H1 (cell line): Measurements from ENCODE around the gene MAML3. TPM values are rescaled to one million over a fixed set of nuclear protein-coding genes. Genes with fewer than 3 reads are reported as not detected.

ENCODE experiments used
- CTCF ChIA-PET: fragments of 300-600 bp; sonication (Branson Sonifier 250); formaldehyde crosslinking; loops from one replicate; lab custom pipeline; 2021; ENCODE audit not compliant: partially characterized antibody; lab: Charles Lee
- POLR2A ChIA-PET: fragments of 300-600 bp; sonication (Branson Sonifier 250); formaldehyde crosslinking; loops from one replicate; lab custom pipeline; 2021; ENCODE audit warnings: inconsistent platforms; ENCODE audit not compliant: partially characterized antibody; lab: Charles Lee
- DNase-seq, 2 experiments: peaks; one replicate each; pipeline versions ENCODE4 v3.0.0 to v3.0.0-alpha.2; 2010 to 2022; ENCODE audit warnings: low spot score in 2 of 2, low read depth in 1 of 2, mixed read lengths in 1 of 2
- FAIRE-seq: peaks from 2 replicates; lab custom pipeline; 2011; peaks lifted over from hg19 to GRCh38; lab: Jason Lieb, UNC
- H2AFZ ChIP-seq: 2 replicates; pipeline ENCODE4 v1.8.1; 2012; ENCODE audit warnings: low read length, inconsistent platforms
- H2AK5ac ChIP-seq: 2 replicates; pipeline ENCODE4 v1.6.1; 2013; ENCODE audit warnings: low read depth, low read length
- H2BK120ac ChIP-seq: replicated peaks from 2 replicates; pipeline ENCODE3; 2013; ENCODE audit warnings: low read depth, low read length, inconsistent platforms
- H2BK12ac ChIP-seq: 2 replicates; pipeline ENCODE4 v1.6.1; 2013; ENCODE audit warnings: low read depth, low read length
- H2BK15ac ChIP-seq: 2 replicates; pipeline ENCODE4 v1.6.1; 2013; ENCODE audit warnings: low read length
- H2BK20ac ChIP-seq: 2 replicates; pipeline ENCODE4 v1.6.1; 2013; ENCODE audit warnings: low read length
- H2BK5ac ChIP-seq: 2 replicates; pipeline ENCODE4 v1.6.1; 2013; ENCODE audit warnings: low read depth, low read length
- H3K14ac ChIP-seq: 2 replicates; pipeline ENCODE4 v1.6.1; 2013; ENCODE audit warnings: inconsistent platforms; ENCODE audit not compliant: insufficient read length
- H3K18ac ChIP-seq: 2 replicates; pipeline ENCODE4 v1.6.1; 2013; ENCODE audit warnings: low read length; ENCODE audit errors: extremely low read depth
- H3K23ac ChIP-seq: 2 replicates; pipeline ENCODE4 v1.6.1; 2013; ENCODE audit warnings: inconsistent platforms; ENCODE audit not compliant: insufficient read length
- H3K23me2 ChIP-seq: 2 replicates; pipeline ENCODE4 v1.6.1; 2013; ENCODE audit warnings: low read depth, low read length
- H3K27ac ChIP-seq: 2 replicates; pipeline ENCODE4 v1.6.1; 2011; ENCODE audit warnings: low read depth, low read length, inconsistent platforms
- H3K27me3 ChIP-seq, 4 experiments: replicated peaks in 1 of 4; 1 replicate in 1 of 4; 2 replicates in 3 of 4; pipeline versions ENCODE4 v1.6.1 to v1.8.1; 2011 to 2013; ENCODE audit warnings: low read length in 3 of 4, mild to moderate bottlenecking in 3 of 4, inconsistent platforms in 2 of 4, mixed read lengths in 2 of 4, moderate library complexity in 1 of 4; ENCODE audit not compliant: control insufficient read depth in 3 of 4, insufficient read depth in 3 of 4; ENCODE audit errors: extremely low read depth in 1 of 4
- H3K36me3 ChIP-seq, 4 experiments: 2 replicates each; pipeline versions ENCODE4 v1.6.1 to v1.8.1; 2011 to 2013; ENCODE audit warnings: mild to moderate bottlenecking in 4 of 4, low read length in 3 of 4, moderate library complexity in 2 of 4, control low read depth in 1 of 4, inconsistent platforms in 1 of 4; ENCODE audit not compliant: insufficient read depth in 4 of 4, control insufficient read depth in 2 of 4
- H3K4ac ChIP-seq: replicated peaks from 2 replicates; pipeline ENCODE3; 2013; ENCODE audit warnings: low read length, low read depth, mixed read lengths, inconsistent platforms; ENCODE audit not compliant: insufficient read length
- H3K4me1 ChIP-seq, 4 experiments: replicated peaks in 1 of 4; 1 replicate in 1 of 4; 2 replicates in 3 of 4; pipeline versions ENCODE4 v1.6.1 to v1.8.1; 2011 to 2013; ENCODE audit warnings: low read length in 3 of 4, inconsistent platforms in 2 of 4, mixed read lengths in 1 of 4; ENCODE audit not compliant: insufficient read depth in 4 of 4, control insufficient read depth in 3 of 4
- H3K4me2 ChIP-seq, 2 experiments: 2 replicates each; pipeline versions ENCODE4 v1.6.1 to v1.8.1; 2011 to 2013; ENCODE audit warnings: low read depth in 2 of 2, low read length in 2 of 2, control low read depth in 1 of 2, inconsistent platforms in 1 of 2, mild to moderate bottlenecking in 1 of 2; ENCODE audit not compliant: insufficient read depth in 1 of 2
- H3K4me3 ChIP-seq, 4 experiments: fragments of 200-600, 300-600 bp in 1 of 4; sonication (generic), shearing (Covaris generic), sonication (Bioruptor Twin) in 1 of 4; 2 replicates each; pipeline versions ENCODE4 v1.5.1 to v1.8.1; 2011 to 2016; ENCODE audit warnings: low read length in 4 of 4, low read depth in 3 of 4, control low read depth in 2 of 4, inconsistent platforms in 2 of 4, mild to moderate bottlenecking in 2 of 4, mixed read lengths in 1 of 4, moderate library complexity in 1 of 4; ENCODE audit not compliant: insufficient read depth in 2 of 4; ENCODE audit errors: extremely low read depth in 1 of 4
- H3K56ac ChIP-seq: replicated peaks from 2 replicates; pipeline ENCODE3; 2013; ENCODE audit warnings: low read depth, mild to moderate bottlenecking, mixed read lengths, low read length, inconsistent platforms; ENCODE audit not compliant: insufficient read length
- H3K79me1 ChIP-seq: 2 replicates; pipeline ENCODE4 v1.6.1; 2013; ENCODE audit warnings: low read depth, low read length, control low read depth
- H3K79me2 ChIP-seq, 2 experiments: 2 replicates each; pipeline versions ENCODE4 v1.6.1 to v1.8.1; 2012 to 2013; ENCODE audit warnings: low read length in 2 of 2, mild to moderate bottlenecking in 2 of 2, inconsistent platforms in 1 of 2; ENCODE audit not compliant: insufficient read depth in 2 of 2, control insufficient read depth in 1 of 2
- H3K9ac ChIP-seq, 4 experiments: replicated peaks in 1 of 4; 1 replicate in 1 of 4; 2 replicates in 3 of 4; pipeline versions ENCODE4 v1.6.1 to v1.8.1; 2011 to 2013; ENCODE audit warnings: low read depth in 3 of 4, low read length in 3 of 4, control low read depth in 2 of 4, mild to moderate bottlenecking in 2 of 4, moderate library complexity in 2 of 4, inconsistent platforms in 1 of 4; ENCODE audit errors: extremely low read depth in 1 of 4
- H3K9me3 ChIP-seq, 2 experiments: 2 replicates each; pipeline versions ENCODE4 v1.6.1 to v1.8.1; 2012 to 2013; ENCODE audit warnings: mild to moderate bottlenecking in 2 of 2, moderate library complexity in 2 of 2, control low read depth in 1 of 2, inconsistent platforms in 1 of 2, low read depth in 1 of 2, low read length in 1 of 2, mixed read lengths in 1 of 2; ENCODE audit not compliant: insufficient read depth in 2 of 2
- H4K20me1 ChIP-seq, 2 experiments: replicated peaks in 1 of 2; 2 replicates each; pipeline versions ENCODE3 to v1.8.1; 2011 to 2013; ENCODE audit warnings: inconsistent platforms in 2 of 2, low read length in 2 of 2, mild to moderate bottlenecking in 1 of 2; ENCODE audit not compliant: insufficient read depth in 2 of 2, control insufficient read depth in 1 of 2
- H4K5ac ChIP-seq: 2 replicates; pipeline ENCODE4 v1.6.1; 2013; ENCODE audit warnings: low read length, low read depth, mixed read lengths, inconsistent platforms; ENCODE audit not compliant: insufficient read length
- H4K8ac ChIP-seq: 2 replicates; pipeline ENCODE4 v1.8.0; 2013; ENCODE audit warnings: mild to moderate bottlenecking, moderate library complexity, low read length, inconsistent platforms; ENCODE audit not compliant: insufficient read depth; ENCODE audit errors: extremely low read depth
- H4K91ac ChIP-seq: replicated peaks from 2 replicates; pipeline ENCODE3; 2013; ENCODE audit warnings: low read length, mixed read lengths, inconsistent platforms; ENCODE audit not compliant: insufficient read length
- ASH2L ChIP-seq: fragments of 200-600, 300-600 bp; sonication (generic); IDR thresholded peaks from one replicate; pipeline ENCODE4 v1.7.1; 2017; ENCODE audit warnings: low read length
- ATF2 ChIP-seq: IDR thresholded peaks from 2 replicates; pipeline ENCODE4 v1.6.1; 2012; ENCODE audit warnings: low read length, inconsistent platforms
- CTBP2 ChIP-seq: IDR thresholded peaks from 2 replicates; pipeline ENCODE4 v1.7.0; 2011; ENCODE audit warnings: borderline replicate concordance, mild to moderate bottlenecking, moderate library complexity, mixed read lengths, low read length; ENCODE audit not compliant: insufficient read depth, insufficient read length
- POLR2A ChIP-seq, 2 experiments: IDR thresholded peaks; 1 replicate in 1 of 2; 2 replicates in 1 of 2; pipeline ENCODE4 v1.6.1; 2011; ENCODE audit warnings: low read depth in 2 of 2, low read length in 2 of 2, mild to moderate bottlenecking in 2 of 2; ENCODE audit errors: control extremely low read depth in 1 of 2
- TBP ChIP-seq: IDR thresholded peaks from 2 replicates; pipeline ENCODE4 v1.6.1; 2011; ENCODE audit warnings: low read depth, low read length, improper control_type of control experiment
- WGBS, 2 experiments: shearing (Covaris generic) in 1 of 2; methylation state at CpG; one replicate each; pipeline versions ENCODE4 v1.1.6 to v1.1.7; 2013 to 2015; ENCODE audit warnings: low lambda C conversion rate in 2 of 2, mixed read lengths in 2 of 2, inconsistent platforms in 1 of 2, low coverage in 1 of 2, missing lambda C conversion rate in 1 of 2; ENCODE audit not compliant: insufficient replicate concordance in 2 of 2, insufficient coverage in 1 of 2, insufficient read length in 1 of 2; ENCODE audit errors: extremely low coverage in 1 of 2, missing lambda C conversion rate in 1 of 2; 5-methylcytosine and 5-hydroxymethylcytosine counted together
- polyA plus RNA-seq, 7 experiments: library from polyadenylated mRNA; depleted of rRNA in 3 of 7; stranded (reverse) in 5 of 7; unstranded in 2 of 7; fragments of >200 nt in 5 of 7; fragments of 200-250 nt in 2 of 7; gene quantifications; 1 replicate in 5 of 7; 2 replicates in 1 of 7; 4 replicates in 1 of 7; pipeline versions ENCODE4 v1.2.1 to v1.2.3, GENCODE V29; 2011 to 2013; ENCODE audit warnings: missing spikeins in 2 of 7, mixed read lengths in 2 of 7
- total RNA-seq: library from RNA; stranded (reverse); fragmentation: NEBNext Ultra II Directional; extraction: Animal tissue kit (Norgen Biotek cat#: 25700); gene quantifications from 2 replicates; pipeline ENCODE4 v1.2.1, GENCODE V29; 2021

The MAML3 gene
- total and polyA plus RNA-seq, 2 of the 8 experiments (the other 6 are each of a cell fraction or from before 2014, with no cell fraction given): 2.1 to 5.7 TPM

- Histone ChIP-seq H3K4ac (no peak overlapping the region), H2AK5ac (no peak overlapping the region), H2BK15ac (no peak overlapping the region), H3K18ac (no peak overlapping the region), H3K23me2 (no peaks in the 10 kb centered on the region), H3K27me3 (no peaks in the 10 kb centered on the region; a peak in 1 of 7 replicates), H3K4me1 (peaks cover 1 to 13% (median 9%) of the 10 kb centered on the region in 4 experiments; a peak in 4 of 7 replicates), H2AFZ (no peak overlapping the region), H3K4me3 (no peak overlapping the region), H3K14ac (no peak overlapping the region), H4K20me1 (no peaks in the 10 kb centered on the region), H3K9me3 (no peaks in the 10 kb centered on the region), H3K23ac (no peak overlapping the region), H3K9ac (no peak overlapping the region), H3K27ac (no peak overlapping the region), H2BK12ac (no peak overlapping the region), H3K79me2 (no peaks in the 10 kb centered on the region), H3K36me3 (no peaks in the 10 kb centered on the region), H3K4me2 (no peak overlapping the region), H2BK20ac (no peak overlapping the region), H4K8ac (no peak overlapping the region), H3K79me1 (no peaks in the 10 kb centered on the region), H2BK5ac (no peak overlapping the region), H2BK120ac (no peak overlapping the region), H4K91ac (no peak overlapping the region), H4K5ac (no peak overlapping the region), H3K56ac (no peak overlapping the region)
- no peak for DNase-seq
- TF ChIP-seq ASH2L (no peak), ATF2 (no peak), CTBP2 (no peak), TBP (no peak), POLR2A (IDR thresholded peaks at IDR 0.05; ENCODE audit: control extremely low read depth in 1 of 2, low read depth in 2 of 2, low read length in 2 of 2) (no peak)
- no peak for FAIRE-seq
- POLR2A ChIA-PET: interaction anchor here (1.5 kb wide), 1 partner anchor 14 kb away, joined by 3 read pairs; no protein-coding TSS in a partner anchor
- 83% methylated on average over 5 of the region's 5 CpGs; no CpG with 5 or more reads in 1 of the 2 experiments for WGBS, 2 experiments
- CTCF ChIA-PET: interaction anchor here (0.7 to 1.6 kb wide), 5 partner anchors 8 to 512 kb away, joined by 3 to 6 read pairs (median 3); no protein-coding TSS in a partner anchor
These were observed 306.0 kb downstream of the MAML3 start for GRCh38 chr4:139848028-139848427.
